NCI-H2227 treated with DMSO at 0.1 percent for 48 hours (cell line): ENCODE results near the gene PTPRO.

Source experiments
- DNase-seq: peaks from one replicate; lab custom pipeline; 2025; lab: John Stamatoyannopoulos, UW

Gene PTPRO

DNA sequence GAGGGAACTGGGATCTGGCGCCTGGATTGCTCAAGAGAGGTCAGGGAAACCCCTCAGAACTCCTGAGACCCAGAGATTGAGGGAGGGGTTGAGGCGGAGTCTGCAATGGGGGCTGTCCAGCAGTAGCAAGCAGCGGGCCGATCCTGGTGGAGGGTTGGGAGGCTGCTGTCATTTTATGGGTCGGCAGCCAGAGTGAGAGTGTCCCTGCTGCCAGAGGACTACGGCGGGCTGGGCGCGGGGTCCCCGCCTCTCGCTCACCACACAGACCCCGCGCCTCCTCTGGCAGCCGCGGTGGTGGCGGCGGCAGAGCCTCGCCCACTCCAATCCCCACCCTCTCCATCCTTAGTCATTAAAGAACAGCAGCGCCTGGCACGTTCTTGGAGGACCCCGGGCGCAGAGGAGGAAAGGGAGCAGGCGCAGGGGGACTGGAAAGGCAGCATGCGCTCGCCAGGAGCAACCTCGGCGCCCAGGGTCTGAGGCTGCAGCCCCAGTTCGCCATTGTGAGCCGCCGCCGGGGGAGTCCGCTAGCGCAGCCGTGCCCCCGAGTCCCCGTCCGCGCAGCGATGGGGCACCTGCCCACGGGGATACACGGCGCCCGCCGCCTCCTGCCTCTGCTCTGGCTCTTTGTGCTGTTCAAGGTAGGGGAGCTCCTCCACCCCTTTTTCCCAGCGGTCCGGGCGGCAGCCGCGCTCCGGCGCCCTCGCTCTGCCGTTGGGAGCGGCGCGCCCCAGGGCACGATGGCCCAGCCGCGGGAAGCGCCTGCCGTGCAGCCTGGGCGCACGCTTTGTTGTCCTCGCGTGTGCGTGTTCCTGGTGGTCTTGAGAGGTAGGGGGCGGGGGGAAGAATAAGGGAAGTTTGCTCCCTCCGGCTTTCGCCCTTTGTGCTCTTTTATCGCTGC is at the start of gene PTPRO:
TSS of gene PTPRO (plus strand) at position 345 of the 898 bp plus-strand sequence.
- DNase-seq: peak; percentile 67

DNA sequence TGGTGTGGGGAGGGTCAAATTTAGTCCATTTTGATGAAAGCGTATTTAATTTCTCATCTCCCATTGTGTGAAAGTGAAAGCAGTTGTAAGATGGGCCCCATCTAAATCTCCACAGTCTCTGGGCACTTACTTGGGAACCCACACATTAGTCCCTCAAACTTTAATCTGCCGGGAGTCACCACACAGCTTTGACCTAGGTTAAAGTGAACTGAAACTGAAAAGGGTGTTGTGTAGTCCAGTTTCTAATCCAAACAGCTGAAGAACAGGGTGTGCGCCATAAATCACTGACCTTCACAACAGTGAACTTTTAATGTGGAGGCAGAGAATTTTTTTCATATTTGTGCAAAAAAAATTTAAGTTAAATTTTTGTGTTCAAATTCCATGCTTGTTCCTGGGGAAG is 48.4 kb upstream of the PTPRO start:
- DNase-seq: no peak

DNA sequence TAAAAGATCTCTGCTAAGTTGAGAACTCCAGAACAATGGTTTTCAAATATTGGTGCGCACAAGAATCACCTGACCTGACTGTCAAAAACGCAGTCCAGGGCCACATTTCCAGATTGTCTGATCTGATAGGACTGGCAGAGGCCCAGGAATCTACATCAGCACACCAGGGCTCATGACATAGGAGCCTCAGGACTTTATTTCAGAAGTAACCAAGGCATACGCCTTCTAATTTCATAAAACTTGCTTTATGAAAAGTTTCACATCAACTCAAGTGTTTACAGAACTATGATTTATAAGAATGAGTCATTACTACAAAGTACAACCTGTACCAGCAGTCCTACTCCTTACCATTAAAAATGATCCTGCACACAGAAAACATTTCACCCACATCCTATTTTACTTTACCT is 47.7 kb upstream of the PTPRO start:
- no peak for DNase-seq

DNA sequence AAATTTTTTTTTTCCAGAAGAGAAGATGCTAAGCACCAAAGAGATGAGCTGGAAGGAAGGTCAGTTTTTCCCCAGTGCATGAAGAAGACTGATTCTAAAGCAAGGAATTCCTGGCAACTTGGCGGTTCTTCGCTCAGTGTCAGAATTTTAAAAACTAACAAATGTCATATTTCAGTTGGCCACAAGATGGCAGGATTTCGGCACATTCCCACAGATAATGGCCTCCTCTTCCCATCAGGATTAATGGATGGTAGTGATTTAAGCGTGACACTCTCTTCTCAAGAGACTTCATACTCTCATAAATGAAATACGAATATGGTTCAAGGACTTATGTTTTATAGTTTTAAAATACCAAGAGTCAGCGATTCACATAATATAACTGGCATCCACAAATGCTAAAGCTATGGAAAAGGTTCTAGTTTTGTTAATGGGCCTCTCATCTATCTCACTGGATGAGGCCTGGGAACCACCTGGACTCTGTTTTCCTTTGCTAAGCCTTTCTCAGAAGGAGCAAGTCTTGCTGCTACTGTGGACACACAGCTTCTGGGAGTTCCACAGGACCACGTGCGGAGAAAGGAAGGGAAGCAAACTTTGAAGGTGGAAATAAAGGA is 46.1 kb upstream of the PTPRO start:
- DNase-seq: peak; percentile 32

DNA sequence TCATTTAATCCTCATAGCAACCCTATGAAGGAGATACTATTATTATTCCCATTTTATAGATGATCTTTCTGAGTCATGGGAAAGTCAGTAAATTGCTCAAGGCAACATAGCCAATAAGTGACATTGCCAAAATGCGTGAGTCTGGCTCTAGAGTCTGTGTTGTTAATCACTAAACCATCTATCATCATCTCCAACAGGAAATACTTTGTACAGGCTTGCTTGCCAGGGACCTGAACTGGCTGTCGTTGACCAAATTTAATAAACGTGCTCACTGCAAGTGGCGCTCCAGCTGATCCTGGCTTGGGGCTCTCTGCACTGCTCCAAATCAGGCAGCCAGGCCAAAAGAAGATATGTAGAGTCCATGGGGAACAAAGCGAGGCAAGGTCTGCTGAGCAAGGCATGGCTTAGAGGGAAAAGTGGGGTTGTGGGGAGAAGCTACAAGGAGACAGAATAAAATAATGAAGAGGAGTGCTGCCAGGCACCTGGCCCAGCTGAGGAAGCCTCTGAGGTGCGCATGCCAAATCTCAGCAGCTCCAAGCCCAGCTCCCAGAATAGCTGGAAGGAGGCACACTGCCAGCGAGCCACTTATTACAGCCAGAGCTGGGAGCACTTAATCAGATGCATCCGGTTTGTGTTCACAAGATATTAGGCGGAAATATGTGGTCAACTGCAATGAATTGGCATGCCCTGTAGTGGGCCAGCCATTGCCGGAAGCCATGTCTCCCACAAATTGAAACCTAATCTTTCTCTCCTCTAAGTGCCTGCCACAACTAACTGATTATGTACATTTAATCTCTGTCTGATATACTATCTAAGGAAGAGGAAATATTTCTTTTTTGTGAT is 43.3 kb upstream of the PTPRO start:
- DNase-seq: no peak

DNA sequence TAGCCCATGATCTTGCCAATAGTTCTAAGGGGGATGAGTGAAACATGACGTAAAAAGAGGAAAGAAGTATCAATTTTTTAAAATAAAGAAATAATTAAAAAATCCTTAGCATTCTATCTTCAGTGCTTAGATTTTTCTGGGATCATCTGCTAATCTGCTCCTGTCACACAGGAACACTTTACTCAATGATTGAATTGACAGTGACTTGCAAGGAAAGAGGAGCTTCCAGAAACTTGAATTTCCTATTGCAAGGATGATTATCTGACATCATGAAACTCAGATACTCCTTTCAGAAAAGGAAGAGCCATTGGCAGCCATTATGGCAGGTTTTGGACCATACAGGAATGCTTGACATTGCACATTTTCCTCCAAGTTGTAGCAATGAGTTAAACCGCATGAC is 41.4 kb upstream of the PTPRO start:
- DNase-seq: no peak

DNA sequence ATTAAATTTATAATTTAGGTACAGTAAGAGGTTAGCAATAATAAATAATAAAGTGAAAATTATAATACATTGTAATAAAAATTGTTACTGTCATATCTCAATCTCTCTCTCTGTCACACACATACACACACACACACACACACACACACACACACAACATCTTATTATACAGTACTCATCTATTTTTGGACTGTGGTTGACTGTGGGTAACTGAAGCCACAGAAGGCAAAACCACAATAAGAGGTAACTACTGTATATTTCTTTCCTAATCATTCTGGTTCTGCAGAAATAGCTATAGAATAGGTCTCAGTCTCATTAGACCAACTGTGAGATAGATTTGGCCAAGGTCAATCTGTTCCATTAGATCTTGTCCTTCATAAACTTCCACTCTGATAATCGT is 33.1 kb upstream of the PTPRO start:
- no peak for DNase-seq

DNA sequence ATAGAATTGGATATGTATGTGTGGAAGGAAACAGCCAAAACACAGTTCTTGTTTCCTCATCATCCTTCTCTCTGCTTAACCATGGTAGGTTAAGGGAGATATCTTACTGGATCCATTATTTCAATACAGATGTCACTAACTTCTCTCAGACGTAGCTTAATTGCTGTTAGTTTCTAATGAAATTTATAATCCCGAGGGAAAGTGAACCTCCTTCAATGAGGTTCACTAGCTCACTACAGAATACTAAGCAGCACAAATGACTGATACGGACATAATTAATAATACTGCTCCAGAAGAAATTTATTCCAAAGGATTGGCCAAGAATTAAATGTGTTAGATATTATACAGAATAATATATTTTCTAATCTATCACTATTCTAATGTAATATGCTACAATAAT is 28.6 kb upstream of the PTPRO start:
- DNase-seq: no peak

DNA sequence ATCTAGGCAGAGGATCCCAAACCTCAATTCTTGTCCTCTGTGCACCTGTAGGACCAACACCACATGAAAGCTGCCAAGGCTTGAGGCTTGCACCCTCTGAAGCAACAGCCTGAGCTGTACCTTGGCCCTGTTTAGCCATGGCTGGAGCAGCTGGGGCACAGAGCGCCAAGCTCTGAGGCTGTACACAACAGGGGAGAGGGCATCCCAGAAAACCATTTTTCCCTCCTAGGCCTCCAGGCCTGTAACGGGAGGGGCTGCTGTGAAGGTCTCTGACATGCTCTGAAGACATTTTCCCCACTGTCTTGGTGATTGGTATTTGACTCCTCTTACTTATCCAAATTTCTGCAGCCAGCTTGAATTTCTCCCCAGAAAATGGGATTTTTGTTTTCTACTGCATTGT is 22.4 kb upstream of the PTPRO start:
- DNase-seq: no peak

DNA sequence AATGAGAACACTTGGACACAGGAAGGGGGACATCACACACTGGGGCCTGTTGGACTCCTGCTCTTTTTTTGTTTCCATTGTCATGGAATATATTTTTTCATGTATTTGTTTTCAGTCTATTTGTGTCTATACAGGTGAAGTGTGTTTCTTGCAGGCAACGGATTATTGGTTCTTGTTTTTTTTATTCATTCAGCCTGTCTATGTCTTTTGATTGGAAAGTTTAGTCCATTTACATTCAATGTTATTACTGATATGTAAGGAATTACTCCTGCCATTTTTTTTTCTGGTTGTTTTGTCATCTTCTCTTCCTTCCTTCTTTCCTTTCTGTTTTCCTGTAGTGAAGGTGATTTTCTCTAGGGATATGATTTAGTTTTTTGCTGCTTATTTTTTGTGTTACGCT is 18.0 kb upstream of the PTPRO start:
- no peak for DNase-seq

DNA sequence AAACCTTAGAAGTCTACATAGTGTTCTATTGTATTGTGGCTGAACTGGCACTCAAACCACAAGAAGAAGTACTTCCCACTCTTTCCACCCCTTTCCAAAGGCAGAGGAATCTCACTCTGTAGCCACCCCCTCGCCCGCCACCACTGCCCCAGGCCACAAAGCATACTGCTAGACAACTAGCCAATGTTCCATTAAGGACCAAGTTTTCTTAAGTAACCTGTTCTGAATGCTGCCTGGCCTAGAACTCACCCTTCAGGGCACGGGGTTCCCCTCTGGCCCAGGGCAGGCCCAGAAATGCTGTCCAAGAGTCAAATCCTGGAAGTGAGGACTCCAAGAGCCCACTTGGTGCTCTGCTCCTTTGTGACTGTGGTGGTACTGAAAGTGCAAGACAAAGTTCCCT is 15.7 kb upstream of the PTPRO start:
- no peak for DNase-seq

DNA sequence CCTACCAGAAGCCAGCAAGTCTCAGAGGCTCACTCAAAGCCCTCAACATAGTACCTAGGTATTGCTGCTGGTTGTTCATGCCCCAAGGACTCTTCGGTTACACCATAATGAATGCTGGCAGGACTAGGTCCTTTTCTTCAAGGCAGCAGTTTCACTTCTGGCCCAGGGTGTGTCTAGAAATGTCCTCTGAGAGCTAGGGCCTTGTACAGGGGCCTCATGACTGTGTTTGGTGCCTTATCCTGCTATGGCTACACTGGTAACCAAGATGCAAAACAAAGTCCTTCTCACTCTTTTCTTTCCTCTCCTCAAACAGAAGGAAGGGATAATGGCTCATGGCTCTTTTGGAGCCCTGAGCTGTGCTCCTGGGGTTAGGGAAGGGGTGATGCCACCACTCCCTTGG is 15.2 kb upstream of the PTPRO start:
- no peak for DNase-seq

DNA sequence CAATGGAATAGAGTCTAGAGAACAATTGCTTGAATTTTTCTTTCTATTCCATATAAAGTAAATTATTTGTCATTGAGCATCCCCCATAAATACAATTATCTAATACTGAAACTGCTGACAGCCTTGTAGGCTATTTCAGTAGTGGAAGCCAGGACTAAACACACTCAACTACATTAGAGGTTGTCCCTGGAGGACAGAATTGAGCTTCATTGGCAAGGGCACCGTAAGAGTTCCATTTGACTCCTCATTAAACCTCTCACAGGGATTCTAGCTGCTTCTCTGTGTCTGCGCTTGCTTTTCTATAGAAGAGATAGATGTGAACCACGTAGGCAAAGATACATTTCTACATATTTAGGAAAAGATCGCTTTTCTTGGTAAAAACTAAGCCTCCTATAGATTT is 3.5 kb upstream of the PTPRO start:
- peak; percentile 0 for DNase-seq

DNA sequence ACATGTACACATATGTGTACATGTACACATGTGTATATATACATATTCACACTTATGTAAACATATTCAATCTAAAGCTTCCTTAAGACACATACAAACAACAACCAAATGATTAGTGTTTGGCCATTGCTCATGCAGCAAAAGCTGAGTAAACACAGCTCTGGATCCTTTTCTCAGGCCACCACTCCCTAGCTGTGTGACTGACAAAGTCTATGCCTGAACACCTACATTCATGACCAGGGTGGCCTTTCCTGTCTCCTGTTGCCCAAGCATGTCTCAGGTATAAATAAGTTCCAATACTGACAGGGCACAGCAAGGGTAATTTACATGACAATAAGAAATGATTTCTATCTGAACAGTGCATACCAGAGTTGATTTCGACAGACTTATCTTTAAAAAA is 1.4 kb upstream of the PTPRO start:
- DNase-seq: no peak

DNA sequence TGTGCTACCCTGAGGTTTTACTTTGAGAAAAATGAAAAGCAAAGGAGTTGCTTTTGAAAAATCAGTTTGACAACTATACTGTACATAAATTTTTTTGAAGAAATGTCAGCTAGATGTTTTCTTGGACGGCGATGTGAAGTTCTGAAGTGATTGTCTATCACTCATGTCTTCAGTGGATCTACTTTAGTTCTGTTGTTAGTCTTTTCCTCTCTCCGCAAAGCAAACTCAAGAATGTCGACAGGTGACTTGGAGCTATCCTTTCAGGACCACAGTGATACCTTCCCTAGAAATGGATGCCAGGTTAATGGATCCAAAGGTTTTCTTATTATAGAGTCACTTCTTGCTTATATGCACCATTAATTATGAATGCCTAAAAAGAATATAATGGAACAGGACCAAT is 1.2 kb downstream of the PTPRO start:
- no peak for DNase-seq

DNA sequence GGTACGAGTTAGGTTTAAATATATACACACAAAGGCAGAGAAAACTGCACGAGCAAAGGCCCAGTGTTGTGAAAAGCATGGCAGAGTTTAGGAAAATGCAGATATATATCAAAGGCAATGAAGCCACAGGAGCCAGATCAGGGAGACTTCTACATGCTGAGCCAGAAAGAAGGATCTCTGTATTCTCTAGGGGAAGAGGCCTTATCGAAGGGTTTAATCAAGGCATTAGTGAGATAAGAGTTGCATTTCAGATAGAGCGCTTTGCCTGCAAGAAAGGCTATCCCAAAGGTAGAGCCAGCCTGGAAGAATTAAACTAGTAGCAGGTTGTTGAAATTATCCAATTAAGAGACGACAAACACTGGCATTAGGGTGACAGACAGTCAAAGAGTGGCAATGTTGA is 7.6 kb downstream of the PTPRO start:
- no peak for DNase-seq

DNA sequence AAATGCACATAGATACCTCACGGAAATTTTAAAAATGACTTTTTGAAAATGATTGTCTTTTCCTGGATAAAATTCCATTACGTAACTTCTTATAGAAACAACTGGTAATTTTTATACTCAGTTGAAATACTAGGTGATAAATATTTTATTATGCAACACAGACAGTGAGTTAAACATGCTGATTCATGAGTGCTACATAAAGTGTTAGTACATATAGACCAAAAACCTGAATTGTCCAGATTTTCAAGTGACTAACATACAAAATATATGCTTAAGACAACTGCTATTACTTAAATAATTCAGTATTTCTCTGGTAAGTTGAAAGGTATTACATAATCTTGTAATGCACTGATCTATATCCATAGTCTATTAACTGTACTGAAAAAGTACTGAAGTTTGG is 11.9 kb downstream of the PTPRO start:
- no peak for DNase-seq

DNA sequence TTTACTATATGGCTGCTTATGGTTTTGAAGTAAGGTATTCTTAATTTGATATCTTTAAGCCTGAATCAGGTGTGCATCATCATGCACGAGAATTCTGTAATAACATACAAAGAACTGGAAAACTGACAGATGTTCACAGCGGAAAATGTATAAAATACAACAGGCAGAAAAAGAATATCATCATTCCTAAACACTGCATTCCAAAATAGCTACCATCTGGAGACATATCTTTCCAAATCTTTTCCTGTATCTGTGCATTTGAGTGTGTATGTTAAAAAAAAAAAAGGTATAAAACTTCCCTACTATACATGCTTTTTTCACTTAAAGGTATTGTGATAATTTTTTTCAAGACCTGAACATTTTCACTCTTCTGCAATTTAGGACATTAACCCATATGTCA is 13.7 kb downstream of the PTPRO start:
- no peak for DNase-seq

DNA sequence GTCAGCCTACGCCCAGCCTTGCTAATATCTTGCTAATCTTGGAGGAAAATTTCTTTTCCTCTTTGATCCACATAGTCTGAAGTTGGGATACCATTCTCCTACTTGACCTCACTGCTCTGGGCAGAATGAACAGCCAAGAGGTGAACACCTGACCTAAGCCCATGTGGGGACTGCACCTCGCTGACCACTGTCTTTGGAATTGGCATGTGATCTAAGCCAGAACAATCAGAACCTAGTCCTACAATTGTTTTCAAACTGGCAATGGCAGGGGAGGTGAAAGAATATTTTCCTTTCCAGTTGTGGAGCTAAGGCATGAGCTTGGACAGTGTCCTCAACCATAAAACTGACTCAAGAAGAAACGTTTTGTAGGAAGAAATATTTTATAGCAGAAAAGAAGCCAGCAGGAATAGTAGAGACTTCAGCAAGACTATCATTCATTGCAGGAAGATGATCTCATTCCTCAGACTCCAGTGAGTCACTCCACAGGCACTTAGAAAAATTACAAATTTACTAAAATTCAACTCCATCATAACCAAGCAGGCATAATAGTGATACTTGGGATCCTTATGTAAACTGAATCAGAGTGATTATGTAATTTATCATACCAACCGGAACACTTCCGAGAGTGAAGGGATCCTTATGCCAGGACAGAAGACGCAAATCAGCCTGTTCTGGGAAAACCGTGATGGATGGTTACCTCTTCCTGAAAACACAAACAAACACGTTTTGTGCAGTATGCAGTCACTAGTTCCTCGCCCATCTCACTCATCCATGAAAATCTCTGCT is 14.7 kb downstream of the PTPRO start:
- DNase-seq: no peak

DNA sequence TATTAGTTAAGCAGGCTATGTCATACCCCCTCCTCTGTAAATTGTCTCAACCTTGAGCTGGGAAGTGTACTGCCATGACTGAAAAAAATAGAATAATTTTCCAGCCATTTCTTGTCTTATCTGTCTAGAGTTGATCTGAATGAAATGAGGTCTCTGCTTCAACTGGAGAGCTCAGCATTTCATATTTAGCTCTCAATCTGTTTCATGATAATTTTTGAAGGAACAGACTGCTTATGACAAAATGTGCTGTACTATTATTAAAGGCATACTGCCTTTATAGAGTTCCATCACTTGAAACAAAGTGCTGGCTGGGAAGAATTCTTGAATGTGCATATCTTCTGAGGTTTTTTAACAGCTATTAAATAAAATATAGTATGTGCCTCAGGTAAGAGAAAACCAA is 19.1 kb downstream of the PTPRO start:
- no peak for DNase-seq

DNA sequence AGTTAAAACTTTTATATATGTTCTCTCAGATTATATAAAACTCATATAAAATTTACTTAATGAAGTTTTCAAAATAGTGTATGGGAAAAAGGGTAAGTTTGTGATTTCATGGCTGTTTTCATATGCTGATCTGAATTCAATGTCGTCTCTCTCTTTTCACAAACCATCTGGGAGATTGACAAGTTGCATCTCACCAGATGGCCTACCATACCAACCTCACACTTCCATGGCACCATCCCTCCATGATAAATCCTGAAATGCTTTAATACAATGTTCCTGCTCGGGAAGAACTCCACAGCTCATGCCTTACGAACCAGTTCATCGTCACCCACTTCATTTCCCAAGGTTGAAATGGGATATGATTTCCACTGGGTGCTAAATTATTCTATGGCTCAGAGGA is 22.3 kb downstream of the PTPRO start:
- DNase-seq: no peak

DNA sequence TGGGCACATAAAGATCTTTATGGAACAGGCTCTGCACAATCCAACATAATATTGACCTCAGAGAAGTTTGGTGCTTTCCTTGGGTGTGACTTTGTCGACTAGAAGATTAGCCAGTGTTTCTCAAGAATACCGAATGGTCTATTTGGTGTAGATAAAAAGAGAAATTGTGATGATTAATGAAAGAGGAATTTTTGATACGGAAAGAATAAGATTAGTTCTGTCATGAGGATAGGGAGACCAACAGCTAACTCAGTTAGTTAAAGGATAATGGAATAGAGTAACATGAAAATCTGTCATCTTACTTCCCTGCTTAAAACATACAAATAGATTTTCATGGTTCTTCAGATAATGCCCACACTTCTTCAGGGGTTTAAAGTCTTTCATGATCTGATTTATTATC is 24.2 kb downstream of the PTPRO start:
- DNase-seq: no peak
